Esophagus squamous epithelium (tissue), 4 donors: ENCODE data around the gene MAP4K4.

ENCODE experiments used
- POLR2A ChIP-seq, 4 donors: fragments of 450-650 bp; IDR thresholded peaks; one replicate each; pipeline ENCODE4 v1.6.1; 2017; ENCODE audit warnings: antibody characterized with exemption in 4 of 4, mild to moderate bottlenecking in 4 of 4, moderate library complexity in 3 of 4
- TF ChIP-seq, protein P1 (sequence below), 6 experiments: fragments of 450-650 bp in 4 of 6; fragments of 200-600 bp in 2 of 6; sonication (generic) in 2 of 6; IDR thresholded peaks; one replicate each; pipeline ENCODE4 v1.5.1; 2016 to 2019; ENCODE audit warnings: antibody characterized with exemption in 6 of 6, mild to moderate bottlenecking in 4 of 6, moderate library complexity in 4 of 6

DNA sequence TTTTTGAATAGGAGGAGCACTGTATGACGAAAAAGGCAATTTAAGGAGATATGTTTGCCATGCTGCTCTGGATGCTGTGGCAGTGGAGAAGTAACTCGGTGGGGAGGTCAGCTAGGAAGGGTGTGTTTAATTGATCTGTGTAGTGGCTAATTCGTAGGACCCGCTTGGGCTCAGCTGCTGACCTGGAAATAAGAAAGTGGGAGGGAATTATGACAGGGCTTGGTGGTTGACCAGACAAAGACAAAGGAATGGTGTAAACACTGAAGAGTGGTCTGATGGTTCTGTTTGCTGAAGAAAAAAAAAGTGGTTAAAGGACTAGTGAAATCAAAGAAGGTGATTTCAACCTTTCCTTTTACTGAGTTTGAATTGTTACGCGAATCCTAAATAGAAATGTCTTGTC is 146.0 kb downstream of the MAP4K4 start:
- TF ChIP-seq, protein P1, sequence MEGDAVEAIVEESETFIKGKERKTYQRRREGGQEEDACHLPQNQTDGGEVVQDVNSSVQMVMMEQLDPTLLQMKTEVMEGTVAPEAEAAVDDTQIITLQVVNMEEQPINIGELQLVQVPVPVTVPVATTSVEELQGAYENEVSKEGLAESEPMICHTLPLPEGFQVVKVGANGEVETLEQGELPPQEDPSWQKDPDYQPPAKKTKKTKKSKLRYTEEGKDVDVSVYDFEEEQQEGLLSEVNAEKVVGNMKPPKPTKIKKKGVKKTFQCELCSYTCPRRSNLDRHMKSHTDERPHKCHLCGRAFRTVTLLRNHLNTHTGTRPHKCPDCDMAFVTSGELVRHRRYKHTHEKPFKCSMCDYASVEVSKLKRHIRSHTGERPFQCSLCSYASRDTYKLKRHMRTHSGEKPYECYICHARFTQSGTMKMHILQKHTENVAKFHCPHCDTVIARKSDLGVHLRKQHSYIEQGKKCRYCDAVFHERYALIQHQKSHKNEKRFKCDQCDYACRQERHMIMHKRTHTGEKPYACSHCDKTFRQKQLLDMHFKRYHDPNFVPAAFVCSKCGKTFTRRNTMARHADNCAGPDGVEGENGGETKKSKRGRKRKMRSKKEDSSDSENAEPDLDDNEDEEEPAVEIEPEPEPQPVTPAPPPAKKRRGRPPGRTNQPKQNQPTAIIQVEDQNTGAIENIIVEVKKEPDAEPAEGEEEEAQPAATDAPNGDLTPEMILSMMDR (IDR thresholded peaks at IDR 0.05): no peak
- no peak for TF ChIP-seq POLR2A (IDR thresholded peaks at IDR 0.05)
